ENCODE data around the gene VAPB. TPM values are rescaled to one million over a fixed set of nuclear protein-coding genes. Genes with fewer than 3 reads are reported as not detected.
A peak's percentile ranks its signal among the peaks of the same experiment; 100 is the strongest.

The VAPB gene
- total RNA-seq, 1 experiment from 2014 or later: 46.6 TPM

DNA sequence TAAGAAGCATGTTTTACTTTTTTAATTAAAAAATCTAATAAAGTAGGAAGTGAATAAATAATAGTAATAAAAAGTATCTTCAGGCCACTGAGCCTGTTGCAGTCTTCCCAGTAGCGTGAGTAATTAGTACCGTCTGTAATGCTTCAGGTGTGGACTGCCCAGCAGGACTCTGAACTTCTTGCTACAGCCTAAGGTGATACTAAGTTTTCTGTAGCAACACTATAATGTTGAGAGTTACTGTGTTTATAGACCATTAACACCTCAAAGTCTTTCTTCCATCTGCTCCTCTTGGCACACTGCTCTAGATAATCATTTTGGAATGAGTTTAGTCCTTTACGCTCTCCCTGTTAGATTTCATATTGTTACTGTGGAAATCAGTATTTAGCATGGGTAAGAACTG, 28.4 kb downstream of the VAPB start:
- Mint-ChIP-seq H3K4me1 (peaks cover 45% of the 10 kb centered on the region), H3K36me3 (peaks cover 33% of the 10 kb centered on the region), H3K9me3 (peaks cover 7% of the 10 kb centered on the region), H3K27ac (peak overlapping the region; percentile 77), H3K27me3 (ENCODE audit: low read depth) (peaks cover 7% of the 10 kb centered on the region; the same call in 1 of the 2 replicates), H3K4me3 (no peak overlapping the region)
- TF ChIP-seq ZNF263 (CRISPR knock-in tag; IDR thresholded peaks at IDR 0.05; ENCODE audit: low read depth): no peak
- TF ChIP-seq, protein P1, sequence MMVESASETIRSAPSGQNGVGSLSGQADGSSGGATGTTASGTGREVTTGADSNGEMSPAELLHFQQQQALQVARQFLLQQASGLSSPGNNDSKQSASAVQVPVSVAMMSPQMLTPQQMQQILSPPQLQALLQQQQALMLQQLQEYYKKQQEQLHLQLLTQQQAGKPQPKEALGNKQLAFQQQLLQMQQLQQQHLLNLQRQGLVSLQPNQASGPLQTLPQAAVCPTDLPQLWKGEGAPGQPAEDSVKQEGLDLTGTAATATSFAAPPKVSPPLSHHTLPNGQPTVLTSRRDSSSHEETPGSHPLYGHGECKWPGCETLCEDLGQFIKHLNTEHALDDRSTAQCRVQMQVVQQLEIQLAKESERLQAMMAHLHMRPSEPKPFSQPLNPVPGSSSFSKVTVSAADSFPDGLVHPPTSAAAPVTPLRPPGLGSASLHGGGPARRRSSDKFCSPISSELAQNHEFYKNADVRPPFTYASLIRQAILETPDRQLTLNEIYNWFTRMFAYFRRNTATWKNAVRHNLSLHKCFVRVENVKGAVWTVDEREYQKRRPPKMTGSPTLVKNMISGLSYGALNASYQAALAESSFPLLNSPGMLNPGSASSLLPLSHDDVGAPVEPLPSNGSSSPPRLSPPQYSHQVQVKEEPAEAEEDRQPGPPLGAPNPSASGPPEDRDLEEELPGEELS (CRISPR knock-in tag; IDR thresholded peaks at IDR 0.05): no peak
- TF ChIP-seq, protein P2, sequence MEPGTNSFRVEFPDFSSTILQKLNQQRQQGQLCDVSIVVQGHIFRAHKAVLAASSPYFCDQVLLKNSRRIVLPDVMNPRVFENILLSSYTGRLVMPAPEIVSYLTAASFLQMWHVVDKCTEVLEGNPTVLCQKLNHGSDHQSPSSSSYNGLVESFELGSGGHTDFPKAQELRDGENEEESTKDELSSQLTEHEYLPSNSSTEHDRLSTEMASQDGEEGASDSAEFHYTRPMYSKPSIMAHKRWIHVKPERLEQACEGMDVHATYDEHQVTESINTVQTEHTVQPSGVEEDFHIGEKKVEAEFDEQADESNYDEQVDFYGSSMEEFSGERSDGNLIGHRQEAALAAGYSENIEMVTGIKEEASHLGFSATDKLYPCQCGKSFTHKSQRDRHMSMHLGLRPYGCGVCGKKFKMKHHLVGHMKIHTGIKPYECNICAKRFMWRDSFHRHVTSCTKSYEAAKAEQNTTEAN (CRISPR knock-in tag; IDR thresholded peaks at IDR 0.05): no peak
- TF ChIP-seq ZNF219 (CRISPR knock-in tag; IDR thresholded peaks at IDR 0.05; ENCODE audit: borderline replicate concordance): no peak
- TF ChIP-seq HMGA2 (CRISPR knock-in tag; IDR thresholded peaks at IDR 0.05): no peak
- TF ChIP-seq, protein P3, sequence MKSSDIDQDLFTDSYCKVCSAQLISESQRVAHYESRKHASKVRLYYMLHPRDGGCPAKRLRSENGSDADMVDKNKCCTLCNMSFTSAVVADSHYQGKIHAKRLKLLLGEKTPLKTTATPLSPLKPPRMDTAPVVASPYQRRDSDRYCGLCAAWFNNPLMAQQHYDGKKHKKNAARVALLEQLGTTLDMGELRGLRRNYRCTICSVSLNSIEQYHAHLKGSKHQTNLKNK (CRISPR knock-in tag; IDR thresholded peaks at IDR 0.05): no peak
- no peak for TF ChIP-seq NFE2L1 (CRISPR knock-in tag; IDR thresholded peaks at IDR 0.05)
- TF ChIP-seq CREM (CRISPR knock-in tag; IDR thresholded peaks at IDR 0.05): no peak
- no peak for TF ChIP-seq FOXP1 (CRISPR knock-in tag; IDR thresholded peaks at IDR 0.05; ENCODE audit: borderline replicate concordance)
- TF ChIP-seq GTF2I (CRISPR knock-in tag; conservative IDR thresholded peaks at IDR 0.05): no peak
- TF ChIP-seq EMX1 (CRISPR knock-in tag; IDR thresholded peaks at IDR 0.05): no peak
- DNase-seq (ENCODE audit: low spot score) (no peak), ATAC-seq (no peak)
- POLR2A ChIA-PET: interaction anchor here (0.9 kb wide), 1 partner anchor 29 kb away, joined by 4 read pairs; the partner anchor contains the start of gene VAPB
- CTCF ChIA-PET: no interaction called here

DNA sequence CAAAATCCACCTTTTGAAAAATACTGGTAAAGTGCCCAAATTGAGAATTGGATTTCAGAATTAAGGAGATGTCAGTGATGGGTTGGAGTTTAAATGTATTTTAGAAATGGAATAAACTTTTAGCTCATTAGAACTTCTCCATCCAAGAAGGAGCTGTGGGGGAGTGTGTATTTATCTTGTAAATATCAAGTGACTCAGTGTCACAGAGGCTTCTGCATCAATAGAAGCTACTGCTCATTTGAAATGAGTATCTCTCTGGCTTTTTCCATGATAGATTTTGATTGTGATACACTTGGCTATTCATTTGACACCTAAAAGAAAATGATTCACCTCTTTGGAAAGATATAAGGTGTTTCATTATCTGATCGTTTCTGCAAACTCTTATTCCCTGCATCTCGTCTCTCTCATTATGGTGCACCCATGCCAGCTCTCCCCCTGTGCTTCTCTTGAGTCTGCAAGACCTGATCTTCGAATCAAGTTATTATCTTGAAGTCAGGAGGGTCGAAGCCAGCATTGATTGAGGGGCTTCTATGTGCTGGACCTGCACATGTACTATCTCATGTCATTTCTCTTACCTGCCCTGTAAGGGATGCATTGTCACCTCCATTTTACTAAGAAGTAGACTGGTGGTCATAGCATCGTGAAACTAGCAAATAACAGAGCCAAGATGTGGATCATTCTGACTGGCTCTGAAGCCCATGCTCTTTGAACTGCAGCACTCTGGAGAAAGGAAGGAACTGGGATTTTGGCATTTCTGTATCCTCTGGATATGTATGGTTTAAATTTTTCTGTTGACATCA, 30.1 kb downstream of the VAPB start:
- ATAC-seq (no peak), DNase-seq (ENCODE audit: low spot score) (no peak)
- H3K9me3 Mint-ChIP-seq: peaks cover 7% of the 10 kb centered on the region
- no peak overlapping the region for H3K4me3 Mint-ChIP-seq
- H3K36me3 Mint-ChIP-seq: peaks cover 29% of the 10 kb centered on the region
- H3K4me1 Mint-ChIP-seq: peaks cover 60% of the 10 kb centered on the region
- CTCF ChIA-PET: interaction anchor here (0.6 to 1.3 kb wide), 3 partner anchors 10 to 184 kb away, joined by 3 to 4 read pairs (median 3); no protein-coding TSS in a partner anchor
- POLR2A ChIA-PET: no interaction called here
- no peak overlapping the region for H3K27ac Mint-ChIP-seq
- peaks cover 7% of the 10 kb centered on the region; the same call in 1 of the 2 replicates for H3K27me3 Mint-ChIP-seq (ENCODE audit: low read depth)
- no peak for TF ChIP-seq ATF1 (CRISPR knock-in tag; IDR thresholded peaks at IDR 0.05)
- TF ChIP-seq NR1H2 (CRISPR knock-in tag; IDR thresholded peaks at IDR 0.05): no peak
- no peak for TF ChIP-seq JUN (CRISPR knock-in tag; IDR thresholded peaks at IDR 0.05)
- TF ChIP-seq MYBL2 (CRISPR knock-in tag; IDR thresholded peaks at IDR 0.05): no peak

DNA sequence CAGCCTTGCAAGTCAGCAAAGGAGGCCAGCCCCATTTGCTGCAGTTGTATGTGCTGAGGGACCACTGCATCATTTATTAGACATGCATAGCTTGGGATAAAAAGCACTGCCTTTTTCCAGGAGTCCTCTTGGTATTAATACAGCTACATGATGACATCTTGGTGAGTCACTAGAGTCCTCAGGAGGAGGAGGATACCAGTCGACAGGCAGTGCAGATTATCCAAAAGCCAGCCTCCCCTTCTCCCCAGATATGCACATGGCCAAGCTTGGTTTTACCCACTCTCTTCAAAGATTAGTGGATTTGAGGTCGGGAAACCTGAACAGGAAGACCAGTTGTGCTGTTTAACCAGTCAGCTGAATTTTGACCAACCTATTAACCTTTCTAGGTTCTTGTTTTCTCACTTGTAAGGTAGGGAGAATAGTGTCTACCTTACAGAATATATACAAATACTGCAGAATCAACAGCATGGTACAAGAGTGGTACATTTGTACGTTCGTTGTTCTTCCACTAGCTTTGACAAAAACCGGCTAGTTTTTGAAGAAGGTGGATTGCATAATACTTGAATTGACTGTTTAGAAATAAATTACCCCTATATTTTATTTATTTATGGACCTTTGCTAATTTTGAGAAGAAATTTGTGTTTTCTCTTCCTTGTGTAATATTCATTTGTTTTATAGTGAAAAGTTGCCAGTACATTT, 31.9 kb downstream of the VAPB start:
- no peak for ATAC-seq
- CTCF ChIA-PET: interaction anchor here (0.9 to 2.5 kb wide), 2 partner anchors 17 to 27 kb away, joined by 4 to 13 read pairs; no protein-coding TSS in a partner anchor
- Mint-ChIP-seq H3K9me3 (peaks cover 4% of the 10 kb centered on the region; the same call in 1 of the 2 replicates), H3K36me3 (peaks cover 29% of the 10 kb centered on the region), H3K4me3 (no peak overlapping the region), H3K27me3 (ENCODE audit: low read depth) (no peaks in the 10 kb centered on the region), H3K4me1 (peaks cover 60% of the 10 kb centered on the region), H3K27ac (peak overlapping the region; percentile 46)
- DNase-seq (ENCODE audit: low spot score): no peak
- POLR2A ChIA-PET: interaction anchor here (0.6 kb wide), 2 partner anchors 121 to 233 kb away, joined by 3 to 4 read pairs; no protein-coding TSS in a partner anchor
- TF ChIP-seq, protein P1 (CRISPR knock-in tag; IDR thresholded peaks at IDR 0.05): no peak
- no peak for TF ChIP-seq FOXP1 (CRISPR knock-in tag; IDR thresholded peaks at IDR 0.05; ENCODE audit: borderline replicate concordance)
- TF ChIP-seq, protein P3 (CRISPR knock-in tag; IDR thresholded peaks at IDR 0.05): no peak
- no peak for TF ChIP-seq NFYB (CRISPR knock-in tag; conservative IDR thresholded peaks at IDR 0.05; ENCODE audit: low read depth)
- TF ChIP-seq, protein P4, sequence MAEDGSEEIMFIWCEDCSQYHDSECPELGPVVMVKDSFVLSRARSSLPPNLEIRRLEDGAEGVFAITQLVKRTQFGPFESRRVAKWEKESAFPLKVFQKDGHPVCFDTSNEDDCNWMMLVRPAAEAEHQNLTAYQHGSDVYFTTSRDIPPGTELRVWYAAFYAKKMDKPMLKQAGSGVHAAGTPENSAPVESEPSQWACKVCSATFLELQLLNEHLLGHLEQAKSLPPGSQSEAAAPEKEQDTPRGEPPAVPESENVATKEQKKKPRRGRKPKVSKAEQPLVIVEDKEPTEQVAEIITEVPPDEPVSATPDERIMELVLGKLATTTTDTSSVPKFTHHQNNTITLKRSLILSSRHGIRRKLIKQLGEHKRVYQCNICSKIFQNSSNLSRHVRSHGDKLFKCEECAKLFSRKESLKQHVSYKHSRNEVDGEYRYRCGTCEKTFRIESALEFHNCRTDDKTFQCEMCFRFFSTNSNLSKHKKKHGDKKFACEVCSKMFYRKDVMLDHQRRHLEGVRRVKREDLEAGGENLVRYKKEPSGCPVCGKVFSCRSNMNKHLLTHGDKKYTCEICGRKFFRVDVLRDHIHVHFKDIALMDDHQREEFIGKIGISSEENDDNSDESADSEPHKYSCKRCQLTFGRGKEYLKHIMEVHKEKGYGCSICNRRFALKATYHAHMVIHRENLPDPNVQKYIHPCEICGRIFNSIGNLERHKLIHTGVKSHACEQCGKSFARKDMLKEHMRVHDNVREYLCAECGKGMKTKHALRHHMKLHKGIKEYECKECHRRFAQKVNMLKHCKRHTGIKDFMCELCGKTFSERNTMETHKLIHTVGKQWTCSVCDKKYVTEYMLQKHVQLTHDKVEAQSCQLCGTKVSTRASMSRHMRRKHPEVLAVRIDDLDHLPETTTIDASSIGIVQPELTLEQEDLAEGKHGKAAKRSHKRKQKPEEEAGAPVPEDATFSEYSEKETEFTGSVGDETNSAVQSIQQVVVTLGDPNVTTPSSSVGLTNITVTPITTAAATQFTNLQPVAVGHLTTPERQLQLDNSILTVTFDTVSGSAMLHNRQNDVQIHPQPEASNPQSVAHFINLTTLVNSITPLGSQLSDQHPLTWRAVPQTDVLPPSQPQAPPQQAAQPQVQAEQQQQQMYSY (CRISPR knock-in tag; IDR thresholded peaks at IDR 0.05): no peak
- TF ChIP-seq NR3C1 (CRISPR knock-in tag; conservative IDR thresholded peaks at IDR 0.05; ENCODE audit: low read depth): no peak
- no peak for TF ChIP-seq CREM (CRISPR knock-in tag; IDR thresholded peaks at IDR 0.05)
- TF ChIP-seq ESRRA (CRISPR knock-in tag; IDR thresholded peaks at IDR 0.05; ENCODE audit: borderline replicate concordance): no peak

Data from WTC11 (cell line).